ENCODE measurements around the gene NOXA1.
A peak's percentile ranks its signal among the peaks of the same experiment; 100 is the strongest.
"Not testable (repeated sequence)": the region's sequence is repeated elsewhere in the genome, so short reads cannot be mapped to it uniquely, and the experiment has no call there.

The NOXA1 gene, protein sequence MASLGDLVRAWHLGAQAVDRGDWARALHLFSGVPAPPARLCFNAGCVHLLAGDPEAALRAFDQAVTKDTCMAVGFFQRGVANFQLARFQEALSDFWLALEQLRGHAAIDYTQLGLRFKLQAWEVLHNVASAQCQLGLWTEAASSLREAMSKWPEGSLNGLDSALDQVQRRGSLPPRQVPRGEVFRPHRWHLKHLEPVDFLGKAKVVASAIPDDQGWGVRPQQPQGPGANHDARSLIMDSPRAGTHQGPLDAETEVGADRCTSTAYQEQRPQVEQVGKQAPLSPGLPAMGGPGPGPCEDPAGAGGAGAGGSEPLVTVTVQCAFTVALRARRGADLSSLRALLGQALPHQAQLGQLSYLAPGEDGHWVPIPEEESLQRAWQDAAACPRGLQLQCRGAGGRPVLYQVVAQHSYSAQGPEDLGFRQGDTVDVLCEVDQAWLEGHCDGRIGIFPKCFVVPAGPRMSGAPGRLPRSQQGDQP

DNA sequence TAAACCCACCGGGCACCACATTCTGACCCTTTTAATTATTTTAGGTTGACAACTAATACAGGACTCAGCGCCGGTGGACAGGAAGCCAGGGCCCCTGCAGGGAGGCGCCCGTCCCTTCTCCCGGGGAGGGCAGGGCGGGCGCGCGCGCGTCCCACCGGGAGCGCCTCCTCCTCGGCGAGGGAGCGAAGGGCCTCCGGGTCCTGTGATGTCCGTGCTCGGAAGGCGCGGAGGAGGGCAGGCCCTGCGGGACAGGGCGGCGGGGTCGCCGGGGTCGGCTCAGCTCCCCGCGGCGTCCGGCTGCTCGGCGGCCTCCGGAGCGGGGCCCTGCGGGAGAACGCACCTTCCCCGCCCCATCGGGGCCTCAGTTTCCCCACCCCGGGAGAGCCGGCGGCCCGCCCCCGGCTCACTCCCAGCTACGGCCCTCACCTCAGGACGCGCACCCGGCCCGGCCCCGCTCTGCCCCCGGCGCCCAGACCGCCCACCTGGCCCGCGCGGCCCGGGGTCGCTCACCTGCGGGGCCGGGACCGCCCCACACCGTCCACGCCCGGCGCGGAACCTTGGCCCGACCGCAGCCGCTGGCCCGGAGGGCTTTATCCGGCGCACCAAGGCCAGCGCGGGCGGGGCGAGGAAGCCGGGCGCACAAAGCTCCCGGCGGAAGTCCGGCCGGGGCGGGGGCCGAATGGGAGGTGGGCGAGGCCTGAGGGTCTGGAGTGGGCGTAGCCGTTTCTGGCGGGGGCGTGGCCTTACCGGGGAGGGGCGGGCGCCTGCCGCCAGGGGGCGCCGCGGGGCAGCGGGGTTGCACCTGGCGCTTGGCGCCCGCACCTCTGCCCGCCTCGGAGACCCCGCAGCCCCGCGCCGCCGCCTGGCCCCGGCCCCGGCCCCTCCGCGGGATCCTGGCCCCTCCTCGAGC, at the start of gene NOXA1, which contains the start of gene EXD3:
Gene NOXA1 (plus strand): TSS at position 790 of the 910 bp plus-strand sequence. CDS start 137 bp downstream, outside the sequence.
Gene EXD3 (minus strand): TSS at position 559 of the 910 bp plus-strand sequence. CDS start 27,805 bp downstream, outside the sequence.
- DNase-seq (ENCODE audit: low spot score): peak; percentile 89

DNA sequence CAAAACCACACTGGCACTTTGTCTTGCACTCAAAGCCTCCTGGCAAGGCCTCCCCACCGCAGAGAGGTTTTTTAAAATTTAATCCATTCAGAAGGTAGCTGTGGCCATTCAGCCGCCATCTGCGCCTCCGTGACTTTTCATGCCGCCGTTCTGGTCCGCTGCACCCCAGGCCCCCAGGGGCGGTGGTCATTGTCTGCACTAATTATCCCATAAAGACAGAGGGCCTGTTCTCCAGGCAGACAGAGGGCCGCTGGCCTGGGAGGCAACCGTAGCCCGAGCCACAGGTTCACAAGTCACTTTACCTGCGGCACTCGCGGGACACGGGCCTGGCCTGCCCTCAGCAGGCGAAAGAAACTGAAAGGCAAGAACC, 49.6 kb upstream of the NOXA1 start:
- DNase-seq (ENCODE audit: low spot score): no peak

DNA sequence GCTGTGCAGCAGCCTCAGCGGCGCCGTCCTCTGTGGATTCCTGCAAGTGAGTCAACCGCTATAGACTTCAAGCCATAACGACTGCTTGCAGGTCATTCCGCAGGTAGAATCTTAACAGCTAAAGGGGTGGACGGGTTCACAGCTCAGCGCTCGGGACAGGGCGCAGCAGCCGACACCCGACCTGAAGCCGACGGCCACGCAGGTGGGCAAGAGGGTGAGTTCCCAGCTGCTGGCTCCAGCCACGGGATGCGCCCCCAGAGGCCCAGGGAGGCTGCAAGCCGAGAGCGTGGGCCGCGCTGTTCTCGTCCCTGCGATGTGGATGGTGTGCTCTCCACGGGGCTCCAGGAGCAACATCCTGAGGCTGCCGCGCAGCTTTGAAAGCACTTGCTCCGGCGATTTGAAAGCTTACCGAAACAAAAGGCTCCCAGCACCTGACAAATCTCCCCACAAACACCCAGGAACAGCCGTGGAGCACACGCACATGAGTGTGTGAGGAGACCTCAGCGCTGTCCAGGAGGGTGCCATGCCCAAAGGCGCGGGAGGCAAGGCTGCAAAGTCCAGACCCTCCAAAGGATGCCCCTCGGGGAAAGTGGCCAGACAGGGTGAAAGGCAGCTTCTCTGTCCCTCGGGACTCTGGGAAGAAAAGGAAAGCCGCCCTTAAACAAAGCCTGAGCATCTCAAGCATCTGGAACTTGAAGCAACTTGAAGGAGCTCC, 48.9 kb upstream of the NOXA1 start:
- no peak for DNase-seq (ENCODE audit: low spot score)

DNA sequence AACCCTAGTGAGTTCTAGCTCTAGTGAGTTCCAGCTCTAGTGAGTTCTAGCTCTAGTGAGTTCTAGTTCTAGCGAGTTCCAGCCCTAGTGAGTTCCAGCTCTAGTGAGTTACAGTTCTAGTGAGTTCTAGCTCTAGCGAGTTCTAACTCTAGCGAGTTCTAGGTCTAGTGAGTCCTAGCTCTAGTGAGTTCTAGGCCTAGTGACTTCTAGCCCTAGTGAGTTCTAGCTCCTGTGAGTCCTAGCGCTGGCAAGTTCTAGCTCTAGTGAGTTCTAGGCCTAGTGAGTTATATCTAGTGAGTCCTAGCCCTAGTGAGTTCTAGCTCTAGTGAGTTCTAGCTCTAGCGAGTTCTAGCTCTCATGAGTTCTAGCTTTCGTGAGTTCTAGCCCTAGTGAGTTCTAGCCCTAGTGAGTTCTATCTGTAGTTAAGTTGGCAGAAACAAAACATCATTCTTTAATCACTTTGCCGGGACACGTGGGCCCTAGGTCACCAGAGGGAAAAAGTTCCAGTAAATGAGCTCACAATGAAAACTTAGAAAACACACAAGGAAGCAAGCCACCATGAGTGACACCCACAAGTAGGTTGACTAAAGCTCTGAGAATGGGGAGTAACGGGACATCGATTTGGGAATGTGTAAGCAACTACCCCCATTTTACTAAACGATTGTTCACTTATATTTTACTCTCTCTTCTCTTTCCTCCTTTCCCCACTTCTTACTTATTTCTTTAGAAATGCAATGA, 47.7 kb upstream of the NOXA1 start:
- DNase-seq (ENCODE audit: low spot score): no peak

DNA sequence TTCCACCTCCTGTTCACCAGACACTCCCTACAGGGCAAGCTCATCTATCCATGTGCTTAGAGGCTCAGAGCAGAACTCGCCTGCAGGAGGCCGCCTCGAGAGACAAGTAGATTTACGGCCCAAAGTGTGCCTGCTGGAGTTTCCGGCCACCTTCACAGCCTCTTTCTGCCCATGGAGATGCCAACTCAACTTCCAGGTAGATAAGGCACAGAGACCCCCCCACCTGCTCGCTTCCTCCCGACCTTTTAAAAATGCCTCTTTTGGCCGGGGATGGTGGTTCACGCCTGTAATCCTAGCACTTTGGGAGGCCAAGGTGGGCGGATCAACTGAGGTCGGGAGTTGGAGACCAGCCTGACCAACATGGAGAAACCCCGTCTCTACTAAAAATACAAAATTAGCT, 46.8 kb upstream of the NOXA1 start:
- DNase-seq (ENCODE audit: low spot score): no peak

DNA sequence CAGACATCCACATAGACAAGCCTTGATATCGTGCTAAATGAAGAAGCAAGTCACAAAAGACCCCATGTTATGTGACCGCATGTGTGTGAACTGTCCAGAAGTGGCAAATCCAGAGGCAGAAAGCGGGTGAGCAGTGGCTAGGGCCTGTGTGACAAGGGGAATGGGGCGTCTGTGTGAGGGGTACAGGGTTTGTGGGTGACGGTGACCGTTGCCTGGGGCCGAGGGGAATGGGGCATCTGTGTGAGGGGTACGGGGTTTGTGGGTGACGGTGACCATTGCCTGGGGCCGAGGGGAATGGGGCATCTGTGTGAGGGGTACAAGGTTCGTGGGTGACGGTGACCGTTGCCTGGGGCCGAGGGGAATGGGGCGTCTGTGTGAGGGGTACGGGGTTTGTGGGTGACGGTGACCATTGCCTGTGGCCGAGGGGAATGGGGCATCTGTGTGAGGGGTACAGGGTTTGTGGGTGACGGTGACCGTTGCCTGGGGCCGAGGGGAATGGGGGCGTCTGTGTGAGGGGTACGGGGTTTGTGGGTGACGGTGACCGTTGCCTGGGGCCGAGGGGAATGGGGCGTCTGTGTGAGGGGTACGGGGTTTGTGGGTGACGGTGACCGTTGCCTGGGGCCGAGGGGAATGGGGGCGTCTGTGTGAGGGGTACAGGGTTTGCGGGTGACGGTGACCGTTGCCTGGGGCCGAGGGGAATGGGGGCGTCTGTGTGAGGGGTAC, 44.3 kb upstream of the NOXA1 start:
- DNase-seq (ENCODE audit: low spot score): not testable (repeated sequence)

DNA sequence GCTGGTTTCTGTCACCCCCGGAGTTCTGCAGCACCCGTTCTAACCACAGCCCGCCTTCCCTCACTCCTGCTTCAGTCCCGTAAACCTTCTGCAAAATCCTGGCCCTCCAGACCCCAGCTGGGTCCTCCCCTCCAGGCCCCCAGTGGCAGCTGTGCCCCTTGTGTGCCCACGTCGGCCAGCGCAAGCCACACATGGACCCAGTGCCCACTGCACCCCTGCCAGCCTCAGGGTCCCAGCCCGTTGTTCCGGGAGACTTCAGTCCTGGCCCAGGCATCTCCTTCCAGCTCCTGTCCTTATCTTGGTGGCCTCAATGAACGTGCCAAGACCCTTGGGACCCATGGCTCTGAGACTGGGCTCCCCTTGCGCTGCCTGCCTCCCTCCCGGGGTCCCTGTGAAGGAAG, 43.4 kb upstream of the NOXA1 start:
- no peak for DNase-seq (ENCODE audit: low spot score)

DNA sequence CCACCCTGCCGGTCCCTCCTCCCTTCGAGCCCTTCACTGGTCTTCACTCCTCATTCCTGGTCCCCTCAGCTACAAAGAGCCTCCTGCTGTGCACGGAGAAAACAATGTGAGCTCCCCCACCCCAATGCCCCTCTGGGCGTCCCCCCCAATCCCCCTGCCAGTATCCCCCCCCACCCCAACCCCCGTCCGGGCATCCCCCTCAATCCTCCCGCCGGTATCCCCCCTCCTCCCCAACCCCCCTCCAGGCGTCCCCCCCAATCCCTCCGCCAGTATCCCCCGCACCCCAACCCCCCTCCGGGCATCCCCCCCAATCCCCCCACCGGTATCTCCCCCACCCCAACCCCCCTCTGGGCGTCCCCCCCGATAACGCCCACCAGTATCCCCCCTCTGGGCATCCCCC, 43.0 kb upstream of the NOXA1 start:
- DNase-seq (ENCODE audit: low spot score): no peak

DNA sequence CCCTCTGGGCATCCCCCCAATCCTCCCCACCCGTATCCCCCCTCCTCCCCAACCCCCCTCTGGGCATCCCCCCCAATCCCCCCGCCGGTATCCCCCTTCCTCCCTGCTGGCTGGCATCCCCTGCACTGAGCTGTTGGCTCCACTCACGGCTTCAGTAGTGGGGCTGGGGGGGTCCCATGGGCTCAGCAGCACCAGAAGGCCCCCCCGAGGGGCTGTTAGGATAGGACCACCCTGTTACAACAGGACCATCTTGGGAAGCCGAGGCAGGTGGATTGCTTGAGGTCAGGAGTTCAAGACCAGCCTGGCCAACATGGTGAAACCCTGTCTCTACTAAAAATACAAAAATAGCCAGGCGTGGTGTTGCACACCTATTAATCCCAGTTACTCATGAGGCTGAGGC, 42.6 kb upstream of the NOXA1 start:
- DNase-seq (ENCODE audit: low spot score): no peak

DNA sequence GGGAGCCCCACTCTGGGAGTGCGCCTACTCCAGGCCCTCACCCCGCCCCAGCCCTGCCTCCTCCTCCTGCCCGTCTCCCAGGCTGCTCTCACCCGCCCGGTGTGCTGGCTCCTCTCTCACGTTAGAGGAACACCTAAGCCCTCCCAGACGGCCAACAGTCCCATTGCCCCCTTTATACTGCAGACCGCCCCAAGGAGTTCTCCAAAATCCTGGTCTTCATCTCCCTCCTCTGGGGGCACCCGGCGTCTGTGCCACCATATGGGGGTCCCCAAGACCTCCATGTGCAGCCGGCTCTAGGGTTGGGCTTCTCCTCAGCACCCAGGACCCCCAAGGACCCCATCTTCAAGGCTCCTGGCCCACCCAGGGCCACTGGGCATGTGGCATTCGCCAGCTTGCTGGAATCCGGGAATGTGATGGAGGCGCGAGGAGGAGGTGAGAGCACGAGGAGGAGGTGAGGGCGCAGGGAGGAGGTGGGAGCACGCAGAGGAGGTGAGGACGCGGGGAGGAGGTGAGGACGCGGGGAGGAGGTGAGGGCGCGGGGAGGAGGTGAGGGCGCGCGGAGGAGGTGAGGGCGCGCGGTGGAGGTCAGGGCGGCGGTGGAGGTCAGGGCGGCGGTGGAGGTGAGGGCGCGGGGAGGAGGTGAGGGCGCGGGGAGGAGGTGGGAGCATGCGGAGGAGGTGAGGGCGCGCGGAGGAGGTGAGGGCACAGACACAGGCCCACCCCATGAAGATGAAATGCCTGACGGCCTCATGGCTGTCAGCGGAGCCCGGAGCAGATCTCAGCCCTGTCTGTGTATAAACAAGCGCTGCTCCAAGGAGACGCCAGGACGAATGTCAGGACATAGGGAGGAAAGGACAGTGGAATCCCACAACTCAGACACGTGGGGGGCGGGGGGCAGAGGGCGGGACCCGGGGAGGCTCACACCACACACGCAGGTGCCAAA, 41.4 kb upstream of the NOXA1 start:
- DNase-seq (ENCODE audit: low spot score): no peak

DNA sequence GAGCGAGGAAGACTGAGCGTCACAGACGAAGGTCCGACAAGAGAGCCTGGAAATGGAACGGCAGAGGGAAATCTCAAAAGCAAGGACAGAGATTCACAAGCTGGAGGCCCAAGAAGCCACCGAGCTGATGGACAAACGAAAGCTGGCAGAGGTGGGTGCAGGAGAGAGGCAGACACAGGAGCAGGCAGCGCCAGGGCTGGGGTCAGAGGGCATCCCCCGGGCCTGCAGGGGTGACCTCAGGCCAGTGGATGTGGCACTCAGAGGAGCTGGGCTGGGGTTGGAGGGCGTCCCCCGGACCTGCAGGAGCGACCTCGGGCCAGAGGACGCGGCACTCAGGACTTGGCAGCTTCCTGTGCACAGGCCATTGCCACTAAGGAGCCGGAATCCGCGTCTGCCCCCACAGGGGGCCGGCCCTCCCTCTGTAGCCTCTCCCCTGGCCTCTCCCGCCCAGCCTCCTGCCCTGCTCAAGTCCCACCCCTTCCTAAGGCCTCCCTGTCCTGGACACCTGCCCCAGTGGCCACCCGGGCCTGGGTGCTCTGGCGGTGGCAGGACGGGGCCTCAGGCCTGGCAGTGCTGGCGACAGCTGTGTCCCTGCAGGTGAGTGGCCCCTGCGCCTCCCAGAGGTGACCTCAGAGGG, 40.6 kb upstream of the NOXA1 start:
- no peak for DNase-seq (ENCODE audit: low spot score)

DNA sequence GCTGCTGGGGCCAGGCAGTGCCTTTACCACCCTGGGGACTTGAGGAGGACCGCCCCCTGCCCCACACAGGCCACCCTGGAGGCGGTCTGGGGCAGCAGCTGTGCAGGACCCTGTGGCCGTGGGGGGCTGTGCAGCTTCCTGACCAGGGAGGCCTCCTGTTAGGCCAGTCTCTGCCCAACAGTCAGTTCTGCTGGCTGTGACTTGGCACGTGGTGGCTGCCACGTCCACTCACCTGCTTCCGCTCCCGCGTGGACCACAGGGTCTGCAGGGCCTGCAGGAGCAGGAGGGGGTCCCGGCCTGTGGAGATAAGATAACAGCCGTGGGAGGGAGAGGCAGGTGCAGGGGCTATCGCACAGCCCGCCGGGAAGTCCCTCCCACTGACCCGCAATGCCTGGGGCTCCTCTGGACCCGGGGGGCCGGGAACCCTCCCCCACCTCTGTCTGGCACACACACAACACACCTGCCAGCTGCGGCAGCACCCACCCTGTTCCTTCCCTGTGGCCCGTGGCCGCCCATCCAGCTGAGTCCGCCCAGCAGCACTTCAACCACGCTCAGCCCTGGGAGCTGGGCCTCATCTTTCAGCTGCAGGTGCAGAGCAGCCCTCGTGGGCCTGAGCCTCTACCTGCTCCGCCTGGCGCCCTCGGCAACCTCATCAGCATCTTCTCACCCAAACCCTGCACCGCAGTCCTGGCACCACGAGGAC, 40.0 kb upstream of the NOXA1 start:
- DNase-seq (ENCODE audit: low spot score): no peak

DNA sequence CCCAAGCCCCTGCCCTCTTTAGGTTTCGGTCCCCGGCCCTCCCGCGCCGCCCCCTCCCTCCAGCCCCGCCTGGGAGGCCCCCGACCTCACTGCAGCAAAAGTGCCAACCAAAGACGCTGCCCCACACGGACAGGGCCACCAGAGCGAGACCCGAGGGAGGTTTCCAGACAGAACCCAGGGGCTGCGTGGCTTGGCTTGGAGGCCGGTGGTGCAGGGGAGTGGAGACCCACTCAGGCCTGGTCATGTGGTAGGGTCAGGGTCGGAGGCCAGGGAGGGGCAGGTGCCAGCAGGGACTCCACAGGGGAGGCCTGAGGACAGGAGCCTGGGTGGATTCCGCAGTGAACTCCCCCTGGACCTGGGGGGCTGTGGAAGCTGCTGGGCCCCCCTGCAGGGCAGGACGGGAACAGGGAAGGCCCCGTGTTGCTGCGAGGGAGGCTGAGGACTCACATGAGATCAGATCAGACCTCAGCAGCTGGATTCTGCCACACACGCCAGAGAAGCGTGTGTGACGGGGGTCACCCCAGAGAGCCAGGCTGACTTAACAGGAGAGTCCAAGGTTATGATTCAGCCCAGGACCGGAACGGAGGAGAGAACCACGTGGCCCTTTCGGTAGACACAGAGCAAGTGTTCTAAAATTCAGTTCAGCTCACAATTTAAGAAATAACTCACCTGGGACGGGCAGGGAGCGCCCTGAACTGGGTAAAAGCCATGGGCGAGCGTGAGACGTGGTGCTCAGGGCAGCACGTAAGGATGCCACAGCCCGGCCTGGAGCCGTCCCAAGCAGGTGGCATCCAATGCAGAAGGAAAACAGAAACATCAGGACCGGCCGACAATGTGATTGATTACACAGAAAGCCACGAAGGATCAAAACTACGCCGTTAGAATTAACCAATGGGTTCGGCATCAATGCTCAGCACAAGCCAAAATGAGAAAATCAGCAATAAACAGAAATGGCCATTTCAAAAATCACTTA, 39.1 kb upstream of the NOXA1 start:
- no peak for DNase-seq (ENCODE audit: low spot score)

DNA sequence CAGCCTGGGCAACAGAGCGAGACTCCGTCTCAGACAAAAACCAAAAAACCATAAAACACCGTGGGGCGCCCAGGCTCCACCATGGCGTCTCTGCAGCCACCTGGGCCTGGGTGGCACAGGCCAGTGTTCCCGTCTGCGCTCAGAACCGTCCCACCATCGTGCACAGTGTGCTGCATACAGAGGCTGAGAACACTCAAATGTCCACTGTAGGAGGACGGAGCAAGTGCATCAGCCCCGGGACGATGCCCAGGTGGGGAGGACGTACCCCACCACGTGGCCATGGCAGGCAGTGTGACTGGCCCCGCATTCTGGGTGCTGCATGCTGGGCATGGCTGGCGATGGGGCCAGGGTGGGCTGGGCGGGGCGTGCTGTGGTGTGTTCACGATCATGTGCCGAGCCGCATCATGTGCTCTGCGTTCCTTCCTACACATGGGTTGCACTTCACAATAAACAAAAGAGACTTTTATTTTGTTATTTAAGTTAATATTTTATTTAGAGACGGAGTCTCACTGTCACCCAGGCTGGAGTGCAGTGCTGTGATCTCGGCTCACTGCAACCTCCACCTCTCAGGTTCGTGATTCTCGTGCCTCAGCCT, 38.0 kb upstream of the NOXA1 start:
- DNase-seq (ENCODE audit: low spot score): no peak

DNA sequence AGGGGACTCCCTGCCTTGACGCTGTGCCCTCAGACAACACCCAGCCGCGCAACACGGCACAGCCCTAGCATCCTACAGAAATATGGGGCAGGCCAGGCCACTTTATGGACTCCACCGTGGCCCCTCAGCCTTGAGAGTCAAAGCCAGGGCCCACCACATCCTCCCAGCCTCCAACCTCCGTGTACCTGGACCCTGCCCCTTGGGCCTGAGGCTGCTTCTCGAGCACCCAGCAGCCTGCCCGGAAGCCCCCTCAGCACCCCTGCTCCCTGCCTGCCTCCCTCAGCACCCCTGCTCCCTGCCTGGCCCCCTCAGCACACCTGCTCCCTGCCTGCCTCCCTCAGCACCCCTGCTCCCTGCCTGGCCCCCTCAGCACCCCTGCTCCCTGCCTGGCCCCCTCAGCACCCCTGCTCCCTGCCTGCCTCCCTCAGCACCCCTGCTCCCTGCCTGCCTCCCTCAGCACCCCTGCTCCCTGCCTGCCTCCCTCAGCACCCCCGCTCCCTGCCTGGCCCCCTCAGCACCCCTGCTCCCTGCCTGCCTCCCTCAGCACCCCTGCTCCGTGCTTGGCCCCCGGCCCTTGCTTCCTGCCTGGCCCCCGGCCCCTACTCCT, 36.6 kb upstream of the NOXA1 start:
- not testable (repeated sequence) for DNase-seq (ENCODE audit: low spot score)

DNA sequence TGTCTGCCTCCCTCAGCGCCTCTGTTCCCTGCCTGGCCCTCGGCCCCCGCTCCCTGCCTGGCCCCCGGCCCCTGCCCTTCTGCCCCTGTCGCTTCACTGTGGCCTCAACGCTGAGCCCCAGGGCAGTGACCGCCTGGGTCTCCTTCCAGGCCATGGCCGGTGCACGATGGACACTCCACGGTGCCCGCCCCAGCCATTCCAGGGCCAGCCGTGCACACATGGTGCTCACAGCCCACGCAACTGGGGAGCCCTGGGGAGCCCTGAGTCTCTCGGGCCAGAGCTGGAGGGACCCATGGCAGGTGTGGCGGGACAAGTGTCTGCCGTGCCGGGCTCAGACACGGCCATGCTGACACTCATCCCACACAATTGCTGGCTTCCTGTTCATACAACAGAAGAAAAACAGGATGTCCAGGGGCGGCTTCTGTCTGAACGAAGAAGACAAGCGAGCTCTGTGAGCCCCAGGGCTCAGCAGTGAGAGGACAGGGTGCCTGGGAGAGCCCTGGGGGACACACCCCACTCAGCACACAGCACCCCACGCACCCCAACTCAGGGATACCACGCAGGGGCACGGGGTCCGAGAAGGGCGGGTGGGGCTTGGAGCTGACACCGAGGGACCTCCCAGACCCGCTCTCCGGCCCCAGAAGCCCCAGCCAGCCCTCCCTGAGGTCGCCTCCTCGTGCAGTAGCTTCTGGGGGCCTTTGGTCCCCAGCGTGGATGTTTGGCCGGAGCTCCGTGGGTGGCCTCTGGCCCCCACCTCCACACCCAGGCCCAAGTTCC, 35.9 kb upstream of the NOXA1 start:
- DNase-seq (ENCODE audit: low spot score): no peak

All from HuH-7 (cell line).